Skeletal muscle tissue (tissue), 4 donors: ENCODE data around the gene HECTD4. TPM values are rescaled to one million over a fixed set of nuclear protein-coding genes. Genes with fewer than 3 reads are reported as not detected.

Source experiments
- H3K27ac ChIP-seq: one replicate; pipeline ENCODE4 v1.7.0; 2013; ENCODE audit warnings: mild to moderate bottlenecking, low read depth, low read length, inconsistent platforms
- H3K27me3 ChIP-seq, 3 donors: one replicate each; pipeline ENCODE4 v1.7.0; 2013; ENCODE audit warnings: low read length in 3 of 3; ENCODE audit not compliant: control insufficient read depth in 3 of 3, insufficient read depth in 3 of 3
- H3K36me3 ChIP-seq, 3 donors: one replicate each; pipeline ENCODE4 v1.7.0; 2013; ENCODE audit warnings: low read length in 3 of 3; ENCODE audit not compliant: control insufficient read depth in 3 of 3, insufficient read depth in 3 of 3
- H3K4me1 ChIP-seq, 3 donors: one replicate each; pipeline ENCODE4 v1.7.0; 2013; ENCODE audit warnings: low read length in 3 of 3, mild to moderate bottlenecking in 3 of 3; ENCODE audit not compliant: control insufficient read depth in 3 of 3, insufficient read depth in 3 of 3
- H3K4me3 ChIP-seq, 3 donors: one replicate each; pipeline ENCODE4 v1.7.0; 2013; ENCODE audit warnings: low read length in 3 of 3
- H3K9ac ChIP-seq, 3 donors: one replicate each; pipeline ENCODE4 v1.7.0; 2013; ENCODE audit warnings: low read length in 3 of 3, mild to moderate bottlenecking in 3 of 3, moderate library complexity in 2 of 3, low read depth in 1 of 3
- H3K9me3 ChIP-seq, 3 donors: one replicate each; pipeline ENCODE4 v1.7.0; 2013; ENCODE audit warnings: low read length in 3 of 3; ENCODE audit not compliant: control insufficient read depth in 3 of 3
- total RNA-seq: library from RNA; depleted of rRNA; stranded (reverse); fragments of >200 nt; gene quantifications from one replicate; pipeline ENCODE4 v1.2.3, GENCODE V29; 2014
- donor health status: Osteomylitis.

The HECTD4 gene
- total RNA-seq, 1 donor from 2014 or later: 63.7 TPM

DNA sequence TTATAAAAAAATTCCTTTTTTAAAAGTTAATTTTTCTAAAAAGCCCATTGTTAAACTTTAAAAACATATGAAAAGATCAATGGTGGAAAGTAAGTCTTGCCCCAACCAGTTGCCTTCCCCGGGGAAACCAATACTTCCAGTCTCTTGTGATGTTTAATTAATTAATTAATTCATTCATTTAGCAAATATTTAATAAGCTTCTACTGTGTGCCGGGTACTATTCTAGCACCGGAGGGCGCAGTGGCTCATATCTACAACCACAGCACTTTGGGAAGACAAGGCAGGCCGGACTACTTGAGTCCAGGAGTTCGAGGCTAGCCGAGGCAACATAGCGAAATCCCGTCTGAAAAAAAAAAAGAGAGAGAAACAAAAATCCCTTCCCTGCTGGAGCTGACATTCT, 87.4 kb downstream of the HECTD4 start:
- Histone ChIP-seq H3K4me1 (peaks cover 7 to 9% (median 8%) of the 10 kb centered on the region in 3 donors), H3K27me3 (no peaks in the 10 kb centered on the region), H3K9me3 (no peaks in the 10 kb centered on the region), H3K27ac (no peak overlapping the region), H3K36me3 (peaks cover 9 to 15% (median 14%) of the 10 kb centered on the region in 3 donors), H3K4me3 (no peak overlapping the region), H3K9ac (no peak overlapping the region)

DNA sequence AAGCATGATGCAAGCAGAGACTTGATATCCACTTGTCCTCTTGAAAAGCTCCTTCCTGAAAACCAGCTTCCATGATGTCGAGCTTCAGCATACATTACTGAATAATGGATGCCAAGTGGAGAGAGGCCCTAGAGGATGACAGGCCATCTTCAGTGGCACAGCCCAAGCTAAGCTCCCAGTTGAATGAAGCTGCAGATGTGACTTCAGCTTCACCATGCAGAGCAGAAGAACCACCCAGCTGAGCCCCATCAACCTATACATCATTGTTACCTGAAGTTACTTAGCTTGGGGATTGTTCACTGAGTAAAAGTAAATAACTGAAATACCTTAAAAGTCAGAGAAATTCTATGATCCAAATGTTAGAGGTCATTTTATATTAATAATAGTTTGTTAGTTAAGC, 93.6 kb downstream of the HECTD4 start:
- Histone ChIP-seq H3K36me3 (peaks cover 0 to 3% (median 3%) of the 10 kb centered on the region in 3 donors), H3K27me3 (no peaks in the 10 kb centered on the region), H3K4me1 (peaks cover 10 to 29% (median 11%) of the 10 kb centered on the region in 3 donors), H3K4me3 (no peak overlapping the region), H3K9me3 (peaks cover 2 to 5% (median 4%) of the 10 kb centered on the region in 3 donors), H3K27ac (no peak overlapping the region), H3K9ac (no peak overlapping the region)

- Histone ChIP-seq H3K36me3 (peaks cover 0 to 3% (median 3%) of the 10 kb centered on the region in 3 donors), H3K4me1 (peaks cover 13 to 34% (median 14%) of the 10 kb centered on the region in 3 donors), H3K9me3 (peaks cover 2 to 5% (median 4%) of the 10 kb centered on the region in 3 donors), H3K27me3 (no peaks in the 10 kb centered on the region), H3K9ac (no peak overlapping the region), H3K27ac (no peak overlapping the region), H3K4me3 (no peak overlapping the region)
These were observed 96.4 kb downstream of the HECTD4 start for GRCh38 chr12:112285600-112286401.

GRCh38 chr12:112283546-112283945, 98.7 kb downstream of the HECTD4 start:
- H3K9me3 ChIP-seq: peaks cover under 1 to 3% (median 2%) of the 10 kb centered on the region in 3 donors
- peaks cover 13 to 34% (median 14%) of the 10 kb centered on the region in 3 donors for H3K4me1 ChIP-seq
- peaks cover 0 to 2% (median 1%) of the 10 kb centered on the region in 3 donors for H3K36me3 ChIP-seq
- H3K4me3 ChIP-seq: peak overlapping the region in 1 of 3 donors; percentile 20
- H3K27me3 ChIP-seq: no peaks in the 10 kb centered on the region
- peak overlapping the region in 2 of 3 donors; percentile 16 to 62 for H3K9ac ChIP-seq
- peak overlapping the region; percentile 79 for H3K27ac ChIP-seq

DNA sequence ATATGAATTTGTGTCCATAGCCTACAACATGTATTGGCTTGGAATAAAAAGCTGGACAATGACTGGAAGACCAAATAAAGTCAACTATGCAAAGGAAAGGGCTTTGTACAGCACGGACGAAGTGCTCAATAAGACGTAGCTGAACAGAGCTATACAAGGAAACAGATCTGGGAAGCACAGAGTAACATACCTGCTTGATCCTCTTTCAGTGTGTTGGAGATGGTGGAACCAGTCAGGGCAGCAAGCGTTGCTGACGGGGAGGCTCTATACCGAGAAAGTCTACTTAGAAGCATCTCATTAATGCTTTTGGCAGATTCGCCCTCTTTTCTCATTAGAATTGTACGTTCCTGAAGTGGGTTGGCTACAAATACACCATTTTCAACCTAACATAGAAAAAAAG, 99.3 kb downstream of the HECTD4 start:
- no peaks in the 10 kb centered on the region for H3K27me3 ChIP-seq
- peak overlapping the region in 2 of 3 donors; percentile 16 to 62 for H3K9ac ChIP-seq
- H3K36me3 ChIP-seq: peaks cover 0 to 2% (median 0%) of the 10 kb centered on the region in 3 donors
- H3K4me3 ChIP-seq: peak overlapping the region in 1 of 3 donors; percentile 20
- H3K9me3 ChIP-seq: no peaks in the 10 kb centered on the region
- peak overlapping the region; percentile 79 for H3K27ac ChIP-seq
- peaks cover 13 to 34% (median 14%) of the 10 kb centered on the region in 3 donors for H3K4me1 ChIP-seq

DNA sequence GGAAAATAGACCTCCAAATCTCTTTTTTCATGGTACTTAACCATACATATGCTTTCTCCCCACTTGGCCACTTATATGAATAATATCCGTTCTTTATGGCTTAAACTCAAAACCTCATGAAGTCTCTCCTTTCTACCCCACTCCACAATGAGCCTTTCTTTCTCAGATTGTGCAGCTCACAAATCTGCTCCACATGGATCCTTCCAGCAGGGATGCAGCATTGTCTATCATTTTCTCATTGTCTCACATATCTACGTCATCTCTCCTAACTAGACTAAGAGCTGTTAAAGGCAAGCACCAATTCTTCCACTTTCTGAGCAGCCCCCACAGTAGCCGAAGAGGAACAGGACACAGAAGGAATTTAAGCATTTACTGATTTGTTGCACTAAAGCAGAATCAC, 106.4 kb downstream of the HECTD4 start:
- Histone ChIP-seq H3K9ac (no peak overlapping the region), H3K27me3 (no peaks in the 10 kb centered on the region), H3K4me1 (no peaks in the 10 kb centered on the region), H3K27ac (no peak overlapping the region), H3K4me3 (no peak overlapping the region), H3K36me3 (peaks cover 8 to 21% (median 13%) of the 10 kb centered on the region in 3 donors), H3K9me3 (no peaks in the 10 kb centered on the region)

- Histone ChIP-seq H3K4me1 (no peaks in the 10 kb centered on the region), H3K27me3 (no peaks in the 10 kb centered on the region), H3K27ac (no peak overlapping the region), H3K9me3 (no peaks in the 10 kb centered on the region), H3K9ac (no peak overlapping the region), H3K36me3 (peaks cover 8 to 27% (median 17%) of the 10 kb centered on the region in 3 donors), H3K4me3 (no peak overlapping the region)
These were observed 107.0 kb downstream of the HECTD4 start for GRCh38 chr12:112275207-112275606.

- Histone ChIP-seq H3K27me3 (no peaks in the 10 kb centered on the region), H3K9ac (no peak overlapping the region), H3K9me3 (no peaks in the 10 kb centered on the region), H3K4me1 (no peaks in the 10 kb centered on the region), H3K27ac (no peak overlapping the region), H3K4me3 (no peak overlapping the region), H3K36me3 (peaks cover 18 to 48% (median 38%) of the 10 kb centered on the region in 3 donors)
These were observed 111.6 kb downstream of the HECTD4 start for GRCh38 chr12:112270673-112271072.

DNA sequence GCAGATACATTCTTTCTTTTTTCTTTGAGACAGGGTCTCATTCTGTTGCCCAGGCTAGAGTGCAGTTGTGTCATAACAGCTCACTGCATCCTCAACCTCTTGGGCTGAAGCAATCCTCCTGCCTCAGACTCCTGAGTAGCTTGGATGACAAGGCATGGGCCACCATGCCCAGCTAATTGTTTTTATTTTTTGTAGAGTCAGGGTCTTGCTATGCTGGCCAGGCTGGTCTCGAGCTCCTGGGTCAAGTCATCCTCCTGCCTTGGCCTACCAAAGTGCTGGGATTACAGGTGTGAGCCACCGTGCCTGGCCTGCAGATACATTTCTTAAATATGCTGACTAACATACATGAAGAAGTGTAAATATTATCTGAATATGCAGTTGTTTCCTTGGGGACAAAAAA, 115.8 kb downstream of the HECTD4 start:
- Histone ChIP-seq H3K4me3 (no peak overlapping the region), H3K9ac (no peak overlapping the region), H3K36me3 (peaks cover 12 to 48% (median 46%) of the 10 kb centered on the region in 3 donors), H3K9me3 (no peaks in the 10 kb centered on the region), H3K27ac (no peak overlapping the region), H3K4me1 (no peaks in the 10 kb centered on the region), H3K27me3 (no peaks in the 10 kb centered on the region)

DNA sequence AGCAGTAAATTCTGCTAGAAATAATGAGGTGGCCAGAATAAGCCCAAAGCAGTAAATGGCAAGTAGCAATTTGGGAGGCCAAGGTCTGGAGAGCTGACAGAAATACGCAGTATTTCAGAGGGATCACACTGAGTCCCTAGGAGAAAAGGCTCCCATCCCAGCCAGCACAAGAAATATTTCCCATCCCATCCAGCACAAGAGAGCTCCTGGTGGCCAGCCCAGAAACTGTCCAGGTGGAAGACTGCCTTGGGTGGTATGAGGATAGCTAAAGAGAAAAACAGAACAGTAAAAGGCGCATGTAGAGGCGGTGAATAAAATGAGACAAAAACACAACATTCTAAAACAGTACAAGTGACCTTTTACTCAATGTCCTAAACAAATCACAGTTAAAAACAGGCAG, 120.7 kb downstream of the HECTD4 start:
- H3K27ac ChIP-seq: no peak overlapping the region
- H3K4me1 ChIP-seq: no peaks in the 10 kb centered on the region
- no peaks in the 10 kb centered on the region for H3K27me3 ChIP-seq
- H3K9me3 ChIP-seq: no peaks in the 10 kb centered on the region
- H3K9ac ChIP-seq: no peak overlapping the region
- H3K4me3 ChIP-seq: no peak overlapping the region
- peaks cover 7 to 46% (median 43%) of the 10 kb centered on the region in 3 donors for H3K36me3 ChIP-seq
